Measurements from ENCODE around the gene IARS1. TPM values are rescaled to one million over a fixed set of nuclear protein-coding genes. Genes with fewer than 3 reads are reported as not detected.

The IARS1 gene
- total and polyA plus RNA-seq, 2 of the 8 experiments (the other 6 are each of a cell fraction or from before 2014, with no cell fraction given): 74.9 to 243 TPM

DNA sequence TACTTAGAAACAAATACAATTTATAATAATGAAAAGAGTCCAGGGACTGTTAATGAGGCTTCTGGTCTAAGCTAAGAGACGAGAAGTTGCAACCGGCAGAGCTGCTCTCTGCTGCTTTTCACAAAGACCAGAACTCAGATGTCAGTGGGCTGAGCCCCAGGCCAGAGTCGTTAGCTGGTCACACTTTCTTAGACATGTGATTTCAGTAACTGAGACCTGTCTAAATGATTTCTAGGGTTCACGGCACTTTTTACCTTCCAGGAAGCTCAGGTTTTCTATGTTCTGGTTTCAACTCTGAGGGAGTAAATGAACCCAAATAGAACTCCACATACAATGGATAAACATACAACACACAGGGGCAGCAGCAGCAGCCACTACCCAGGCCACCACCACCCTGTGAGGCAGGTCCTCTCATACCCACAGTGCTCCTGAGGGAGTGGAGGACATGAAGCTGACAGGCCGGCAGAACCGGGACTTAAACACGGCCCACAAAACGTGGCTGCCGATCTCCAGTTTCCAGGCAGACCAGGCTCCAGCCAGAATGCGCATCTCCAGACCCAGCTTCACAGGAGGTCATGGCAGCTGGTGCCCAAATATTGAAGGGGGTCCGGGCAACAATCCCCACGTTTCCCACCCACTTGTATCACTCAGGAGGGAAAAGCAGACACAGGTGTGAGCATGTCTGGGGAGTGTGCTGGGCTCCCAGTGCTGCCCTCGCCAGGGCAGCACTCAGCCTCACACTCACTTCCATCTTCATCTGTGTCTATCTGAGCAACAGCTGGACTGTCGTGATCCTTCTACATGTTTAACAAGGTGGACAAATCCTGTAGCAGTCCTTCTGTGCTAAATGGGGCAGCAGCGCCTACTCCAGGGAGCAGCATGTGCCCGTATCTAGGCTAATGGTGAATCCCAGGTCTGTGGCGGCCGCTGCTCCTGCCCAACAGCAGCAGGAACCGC lies 38.8 kb downstream of the IARS1 start:
- CTCF ChIA-PET (ENCODE audit: partially characterized antibody): interaction anchor here (0.7 to 2.3 kb wide), 7 partner anchors 9 to 120 kb away, joined by 3 to 11 read pairs (median 3); no protein-coding TSS in a partner anchor
- no peak for DNase-seq (ENCODE audit: low read depth in 1 of 2, low spot score in 2 of 2)

More for the DNA sequence above, 38.8 kb downstream of the IARS1 start:
- H4K8ac ChIP-seq (ENCODE audit: extremely low read depth, insufficient read depth, low read length): no peak overlapping the region; the same call in 1 of the 2 replicates
- no peak overlapping the region for H4K91ac ChIP-seq (replicated peaks; ENCODE audit: insufficient read length, low read length)
- no peaks in the 10 kb centered on the region for H3K9me3 ChIP-seq (ENCODE audit: insufficient read depth in 2 of 2, low read depth in 1 of 2, low read length in 1 of 2)
- H3K27me3 ChIP-seq (replicated peaks in 1 of 4; ENCODE audit: control insufficient read depth in 3 of 4, extremely low read depth in 1 of 4, insufficient read depth in 3 of 4, low read length in 3 of 4): no peaks in the 10 kb centered on the region
- no peak overlapping the region for H3K4ac ChIP-seq (replicated peaks; ENCODE audit: insufficient read length, low read depth, low read length)
- H3K4me3 ChIP-seq (ENCODE audit: extremely low read depth in 1 of 4, insufficient read depth in 2 of 4, low read depth in 3 of 4, low read length in 4 of 4): no peak overlapping the region
- H3K79me1 ChIP-seq (ENCODE audit: low read depth, low read length): no peaks in the 10 kb centered on the region; the same call in 1 of the 2 replicates
- H2BK15ac ChIP-seq (ENCODE audit: low read length): no peak overlapping the region
- TF ChIP-seq TAF1 (IDR thresholded peaks at IDR 0.05; ENCODE audit: low read depth, low read length) (no peak), POLR2AphosphoS5 (IDR thresholded peaks at IDR 0.05; ENCODE audit: low read depth, low read length) (peak; percentile 15; the same call in 1 of the 2 replicates), NANOG (IDR thresholded peaks at IDR 0.05; ENCODE audit: insufficient read depth, low read depth, low read length, poor library complexity, severe bottlenecking) (no peak), SP2 (IDR thresholded peaks at IDR 0.05; ENCODE audit: low read length) (no peak), SIRT6 (IDR thresholded peaks at IDR 0.05; ENCODE audit: low read length) (no peak)
- TF ChIP-seq, protein P1, sequence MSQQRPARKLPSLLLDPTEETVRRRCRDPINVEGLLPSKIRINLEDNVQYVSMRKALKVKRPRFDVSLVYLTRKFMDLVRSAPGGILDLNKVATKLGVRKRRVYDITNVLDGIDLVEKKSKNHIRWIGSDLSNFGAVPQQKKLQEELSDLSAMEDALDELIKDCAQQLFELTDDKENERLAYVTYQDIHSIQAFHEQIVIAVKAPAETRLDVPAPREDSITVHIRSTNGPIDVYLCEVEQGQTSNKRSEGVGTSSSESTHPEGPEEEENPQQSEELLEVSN (IDR thresholded peaks at IDR 0.05): no peak
- H3K79me2 ChIP-seq (ENCODE audit: control insufficient read depth in 1 of 2, insufficient read depth in 2 of 2, low read length in 2 of 2): no peaks in the 10 kb centered on the region
- H3K4me2 ChIP-seq (ENCODE audit: insufficient read depth in 1 of 2, low read depth in 2 of 2, low read length in 2 of 2): no peak overlapping the region
- no peak overlapping the region for H2BK120ac ChIP-seq (replicated peaks; ENCODE audit: low read depth, low read length)
- H2BK12ac ChIP-seq (ENCODE audit: low read depth, low read length): no peak overlapping the region
- peaks cover 45 to 100% (median 90%) of the 10 kb centered on the region in 4 experiments for H3K36me3 ChIP-seq (ENCODE audit: control insufficient read depth in 2 of 4, insufficient read depth in 4 of 4, low read length in 3 of 4)
- no peaks in the 10 kb centered on the region for H3K4me1 ChIP-seq (replicated peaks in 1 of 4; ENCODE audit: control insufficient read depth in 3 of 4, insufficient read depth in 4 of 4, low read length in 3 of 4)
- no peak overlapping the region for H3K9ac ChIP-seq (replicated peaks in 1 of 4; ENCODE audit: extremely low read depth in 1 of 4, low read depth in 3 of 4, low read length in 3 of 4)
- no peak overlapping the region for H3K27ac ChIP-seq (ENCODE audit: low read depth, low read length)
- no peak for FAIRE-seq
- H2AK5ac ChIP-seq (ENCODE audit: low read depth, low read length): no peak overlapping the region
- H3K18ac ChIP-seq (ENCODE audit: extremely low read depth, low read length): no peak overlapping the region
- no peak overlapping the region for H2BK20ac ChIP-seq (ENCODE audit: low read length)
- 86% methylated on average over 17 of the region's 19 CpGs; no CpG with 5 or more reads in 1 of the 2 experiments for WGBS, 2 experiments (ENCODE audit: extremely low coverage in 1 of 2, insufficient coverage in 1 of 2, insufficient read length in 1 of 2, insufficient replicate concordance in 2 of 2, low coverage in 1 of 2, low lambda C conversion rate in 2 of 2, missing lambda C conversion rate in 1 of 2)
- no peaks in the 10 kb centered on the region for H3K23me2 ChIP-seq (ENCODE audit: low read depth, low read length)
- POLR2A ChIA-PET (ENCODE audit: partially characterized antibody): interaction anchor here (0.9 to 4.0 kb wide), 14 partner anchors 9 to 362 kb away, joined by 3 to 23 read pairs (median 6); no protein-coding TSS in a partner anchor
- H3K23ac ChIP-seq (ENCODE audit: insufficient read length): no peak overlapping the region
- H2BK5ac ChIP-seq (ENCODE audit: low read depth, low read length): no peak overlapping the region
- no peak overlapping the region for H2AFZ ChIP-seq (ENCODE audit: low read length)
- H4K20me1 ChIP-seq (replicated peaks in 1 of 2; ENCODE audit: control insufficient read depth in 1 of 2, insufficient read depth in 2 of 2, low read length in 2 of 2): peaks cover 7 to 12% of the 10 kb centered on the region in 2 experiments
- H4K5ac ChIP-seq (ENCODE audit: insufficient read length, low read depth, low read length): no peak overlapping the region
- H3K56ac ChIP-seq (replicated peaks; ENCODE audit: insufficient read length, low read depth, low read length): no peak overlapping the region
- H3K14ac ChIP-seq (ENCODE audit: insufficient read length): no peak overlapping the region
